HG02588 (cell line): ENCODE measurements around the gene TXNDC5.

Experiments
- ATAC-seq: cut with Tn5 transposase; IDR thresholded peaks from one replicate; pipeline ENCODE4 v1.9.1; 2021; ENCODE audit warnings: mild to moderate bottlenecking, moderate library complexity; ENCODE audit not compliant: unreplicated experiment

TXNDC5 gene

DNA sequence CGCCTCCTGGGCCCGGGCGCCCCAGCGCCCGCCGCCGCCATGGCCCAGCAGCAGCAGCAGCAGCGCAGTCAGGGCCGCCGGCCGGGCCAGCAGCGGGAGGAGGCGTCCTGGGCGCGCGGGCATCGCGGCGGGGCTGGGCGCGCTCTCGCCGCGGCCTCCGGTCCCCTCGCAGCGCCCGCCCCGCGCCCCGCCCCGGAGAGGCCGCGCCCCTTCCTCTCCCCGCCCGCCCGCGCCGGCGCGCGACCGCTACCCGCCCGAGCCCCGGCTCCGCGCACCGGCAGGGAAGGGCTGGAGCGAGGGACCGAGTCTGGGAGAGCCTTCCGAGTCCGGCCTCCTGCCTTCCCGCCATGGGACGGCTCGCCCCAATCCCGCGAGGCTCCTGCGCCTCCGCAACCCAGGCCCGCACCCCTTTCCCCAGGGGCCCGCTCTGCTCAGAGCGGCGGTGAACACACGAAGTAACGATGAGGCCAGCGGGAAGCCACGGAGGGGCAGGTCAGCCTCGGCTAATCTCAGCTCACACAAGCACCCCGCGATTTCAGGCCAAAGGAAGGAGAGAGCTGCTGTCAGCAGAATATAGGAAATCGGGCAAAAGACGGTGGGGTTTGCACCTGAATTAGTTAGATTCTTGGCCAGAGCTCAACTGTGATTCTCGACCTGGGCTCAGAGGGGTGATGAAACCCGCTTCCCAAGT is at the start of gene TXNDC5:
TSS of gene TXNDC5 (minus strand) at position 135 of the 691 bp plus-strand sequence. CDS start at position 123, 12 bp downstream.
- peak; percentile 69 for ATAC-seq

DNA sequence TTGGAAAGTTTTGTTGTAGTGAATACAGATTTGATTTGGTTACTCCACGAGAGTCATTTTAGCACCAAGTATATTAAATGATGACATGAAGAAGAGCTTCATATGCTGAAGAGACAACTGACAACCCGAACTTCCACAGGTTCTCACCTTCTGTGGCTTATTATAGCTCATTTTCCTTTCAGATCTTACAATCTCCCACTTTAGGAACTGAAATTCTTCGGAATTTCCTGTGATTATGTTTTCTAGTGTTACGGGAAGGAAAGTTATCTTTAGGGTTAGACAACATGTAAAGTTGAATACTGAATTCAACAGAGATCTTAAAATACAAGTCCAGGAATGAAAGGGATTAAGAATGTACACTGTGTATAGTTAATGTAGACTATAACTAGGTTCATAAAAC is 49.6 kb upstream of the TXNDC5 start:
- no peak for ATAC-seq

DNA sequence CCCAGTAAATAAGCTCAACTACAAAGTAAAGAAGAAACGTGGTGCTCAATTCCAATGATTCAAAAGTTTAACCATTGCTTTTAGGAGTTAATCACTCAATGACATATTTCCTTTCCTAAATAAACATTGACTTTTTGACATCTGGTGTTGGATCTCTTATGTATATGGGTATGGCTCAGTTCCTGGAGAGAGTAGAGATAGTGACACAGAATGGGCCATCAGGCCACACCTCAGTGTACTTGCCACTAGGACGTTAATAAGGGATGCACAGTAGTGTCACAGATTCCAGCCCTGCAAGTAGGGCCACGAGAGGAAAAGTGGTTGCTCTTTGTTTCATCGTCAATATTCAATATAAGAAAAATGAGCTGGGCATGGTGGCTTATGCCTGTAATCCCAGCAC is 48.9 kb upstream of the TXNDC5 start:
- ATAC-seq = no peak

DNA sequence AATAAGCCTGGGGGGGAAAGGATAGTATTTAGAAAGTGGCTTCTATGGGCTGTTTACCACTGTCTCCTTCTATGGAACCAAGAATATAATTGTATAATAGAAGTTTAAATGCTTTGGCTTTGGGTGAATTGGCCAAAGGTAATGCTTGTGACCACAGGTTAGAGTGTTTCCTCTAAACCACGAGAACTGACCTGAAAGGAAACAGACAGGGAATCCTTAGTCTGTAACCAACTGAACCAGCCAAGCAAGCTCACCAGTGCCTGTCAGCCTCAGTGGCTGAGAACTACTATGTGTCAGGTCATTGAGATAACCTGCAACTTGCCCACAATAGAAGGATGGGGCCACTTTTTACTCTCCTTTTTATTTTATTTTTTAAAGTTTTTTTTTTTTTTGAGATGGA is 47.9 kb upstream of the TXNDC5 start:
- ATAC-seq = no peak

DNA sequence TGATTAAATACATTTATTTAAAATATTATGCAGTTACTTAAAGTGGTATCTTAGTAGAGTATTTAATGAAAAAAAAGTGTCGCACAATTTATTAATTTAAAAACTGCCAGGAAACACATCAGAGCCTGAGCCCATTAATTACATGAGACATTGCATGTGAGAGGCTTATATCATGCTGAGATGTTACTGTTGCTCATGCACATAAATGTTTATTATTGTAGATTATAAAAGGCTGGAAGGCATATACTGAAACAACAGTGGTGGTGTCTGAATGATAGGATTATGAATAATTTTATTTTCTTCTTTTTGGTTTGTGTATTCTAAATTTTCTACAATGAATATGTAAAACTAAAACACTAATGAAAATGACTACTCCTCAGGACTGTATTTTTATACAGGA is 45.7 kb upstream of the TXNDC5 start:
- ATAC-seq = no peak

DNA sequence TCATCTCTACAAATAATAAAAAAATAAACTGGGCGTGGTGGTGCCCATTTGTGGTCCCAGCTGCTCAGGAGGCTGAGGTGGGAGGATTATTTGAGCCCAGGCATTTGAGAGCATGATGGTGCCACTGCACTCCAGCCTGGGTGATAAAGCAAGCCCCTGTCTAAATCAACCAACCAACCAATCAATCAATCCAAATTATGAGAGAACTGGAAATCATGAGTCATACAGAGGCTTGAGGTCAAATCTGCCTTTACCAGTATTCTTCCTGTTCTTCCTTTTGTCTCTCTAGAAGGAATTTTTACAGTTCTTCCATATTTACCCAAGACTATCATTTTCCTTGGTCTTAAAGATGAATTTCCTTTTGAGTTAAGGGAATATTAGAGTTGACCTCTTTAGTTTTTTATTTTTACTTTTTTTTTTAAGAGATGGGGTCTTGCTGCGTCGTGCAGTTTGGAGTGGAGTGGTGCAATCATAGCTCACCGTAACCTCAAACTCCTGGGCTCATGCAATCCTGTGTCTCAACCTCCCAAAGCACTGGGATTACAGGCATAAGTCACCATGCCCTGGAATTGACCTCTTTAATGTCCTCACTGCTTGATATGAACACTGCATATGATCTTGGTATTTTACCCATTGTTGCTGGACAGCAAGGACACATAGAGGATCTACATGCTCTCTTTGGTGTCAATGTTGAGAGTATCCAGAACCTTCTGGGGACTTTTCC is 44.1 kb upstream of the TXNDC5 start:
- no peak for ATAC-seq

DNA sequence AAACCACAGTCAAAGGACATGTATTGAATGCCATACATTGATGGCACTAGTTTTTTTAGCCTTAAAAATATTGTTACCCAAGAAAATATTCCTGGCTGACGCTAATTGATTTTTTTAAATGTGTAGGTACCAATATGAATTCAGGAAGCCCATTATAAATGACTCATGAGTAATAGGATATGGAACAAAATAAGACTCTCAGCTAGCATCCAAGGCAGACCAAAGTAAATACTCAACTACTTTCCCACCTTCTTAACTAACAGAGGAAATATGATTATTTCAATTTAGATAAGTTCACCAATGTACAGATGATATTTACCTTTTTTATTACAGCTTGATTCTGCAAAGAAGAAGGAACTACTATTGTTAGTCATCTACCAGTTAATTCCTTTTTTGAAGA is 43.2 kb upstream of the TXNDC5 start:
- ATAC-seq = no peak

DNA sequence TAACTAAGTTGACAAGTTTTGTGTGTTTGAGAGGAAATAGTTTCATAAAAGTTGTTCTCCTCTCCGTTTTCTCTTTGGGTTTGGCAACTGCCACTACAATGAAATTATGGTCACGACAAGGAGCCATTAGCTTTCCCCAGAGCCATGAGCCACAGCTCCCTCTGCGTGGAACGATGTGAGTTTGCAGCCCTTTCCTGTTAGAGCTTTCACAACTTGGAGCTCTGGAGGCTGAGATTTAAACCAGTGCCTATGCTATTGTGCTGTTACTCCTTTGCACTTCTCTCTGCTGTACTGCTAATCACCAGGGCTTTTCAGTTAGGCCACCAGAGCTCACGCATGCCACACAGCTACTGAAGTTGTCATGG is 29.3 kb upstream of the TXNDC5 start:
- ATAC-seq = no peak

DNA sequence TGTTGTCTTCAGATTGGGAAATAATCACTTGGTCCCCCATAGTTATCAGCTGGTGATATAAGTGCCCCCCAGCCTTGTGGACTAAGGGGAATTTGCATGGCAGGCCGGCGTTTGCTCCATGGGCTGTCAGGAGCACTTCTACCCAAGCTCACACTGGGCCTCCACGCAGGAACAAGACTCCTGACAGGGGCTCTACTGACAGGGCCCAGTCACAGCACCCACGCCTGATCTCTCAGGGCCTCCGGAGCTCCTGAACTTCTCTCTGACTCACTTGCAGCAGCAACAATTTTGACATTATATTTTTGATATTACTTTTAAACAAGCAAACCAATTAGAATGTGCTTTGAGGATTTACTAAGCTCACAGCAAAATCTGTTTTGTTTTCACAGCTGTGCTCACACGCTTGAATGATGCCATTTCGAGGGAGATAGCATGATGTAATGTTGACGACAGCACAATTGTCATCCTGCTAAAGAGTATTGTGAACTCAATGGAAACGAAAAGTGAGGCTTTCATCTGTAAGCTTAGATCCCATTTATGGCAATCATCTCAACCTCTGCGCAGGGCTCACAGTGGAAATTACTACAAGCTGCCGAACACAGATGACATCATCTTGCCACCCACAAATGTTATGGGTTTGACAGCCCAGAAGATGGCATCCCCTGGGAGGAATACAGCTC is 28.7 kb upstream of the TXNDC5 start:
- ATAC-seq = no peak

DNA sequence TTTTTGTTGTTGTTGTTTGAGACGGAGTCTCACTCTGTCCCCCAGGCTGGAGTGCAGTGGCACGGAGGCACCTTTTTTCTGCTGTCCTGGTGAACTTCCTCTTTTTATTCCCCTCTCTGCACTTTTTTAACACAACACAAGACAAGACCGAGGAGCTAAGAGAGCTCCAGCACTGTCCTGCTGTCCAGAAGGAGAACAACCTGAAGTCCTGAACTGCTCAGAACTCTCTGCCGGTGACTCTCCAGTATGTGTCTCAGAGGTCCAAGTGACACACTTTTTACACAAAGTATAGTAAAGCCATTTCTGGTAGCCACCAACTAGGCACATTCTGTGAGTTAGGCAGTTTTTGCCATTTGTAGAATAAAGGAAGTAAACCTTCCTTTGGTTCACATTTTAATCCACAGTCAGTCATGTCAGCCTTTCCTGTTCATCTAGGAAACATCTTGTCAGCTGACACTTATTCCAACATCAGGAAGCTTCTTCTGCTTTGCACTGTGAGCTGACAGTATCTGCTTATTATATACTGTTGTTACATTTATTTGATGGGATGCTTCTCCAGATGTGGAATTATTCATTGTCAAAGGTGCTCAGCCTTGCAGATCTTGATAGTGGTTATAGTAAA is 28.1 kb upstream of the TXNDC5 start:
- no peak for ATAC-seq

DNA sequence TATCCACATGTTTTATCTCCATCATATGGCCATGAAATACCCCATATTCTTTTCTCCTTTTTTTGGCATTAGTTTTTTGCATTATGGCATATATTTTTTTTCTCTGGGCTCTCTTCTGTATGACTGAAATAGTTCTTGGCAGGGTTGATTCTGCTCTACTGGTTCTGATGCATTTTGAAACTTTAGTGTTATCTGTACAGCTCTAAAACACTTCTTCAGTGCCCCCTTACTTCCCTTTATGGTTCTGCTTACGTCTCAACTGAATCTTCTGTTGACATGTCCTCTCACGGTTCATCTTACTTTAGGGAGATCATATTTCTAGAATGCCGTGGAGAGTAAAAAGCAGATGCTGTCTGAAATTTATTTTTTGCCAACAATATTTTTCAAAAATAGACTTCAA is 23.2 kb upstream of the TXNDC5 start:
- peak; percentile 97 for ATAC-seq

DNA sequence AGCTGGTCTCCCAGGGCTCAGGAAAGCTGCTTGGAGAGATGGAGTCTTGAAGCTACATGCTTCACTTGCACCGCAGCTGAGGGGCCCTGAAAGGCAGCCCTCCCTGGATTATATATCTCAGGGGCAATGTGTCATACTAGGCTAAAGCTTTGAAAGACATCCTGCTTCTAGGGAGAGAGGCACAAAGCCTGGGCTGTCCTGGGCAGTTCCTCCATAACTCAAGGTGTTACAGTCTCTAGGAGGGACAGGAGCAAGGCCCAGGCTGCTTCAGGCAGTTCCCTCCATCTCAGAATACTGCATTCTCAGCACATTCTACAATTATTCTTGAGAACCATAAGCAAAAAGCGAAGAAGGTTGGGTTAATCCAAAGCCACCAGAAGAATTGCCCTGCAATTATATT is 22.0 kb upstream of the TXNDC5 start:
- no peak for ATAC-seq

DNA sequence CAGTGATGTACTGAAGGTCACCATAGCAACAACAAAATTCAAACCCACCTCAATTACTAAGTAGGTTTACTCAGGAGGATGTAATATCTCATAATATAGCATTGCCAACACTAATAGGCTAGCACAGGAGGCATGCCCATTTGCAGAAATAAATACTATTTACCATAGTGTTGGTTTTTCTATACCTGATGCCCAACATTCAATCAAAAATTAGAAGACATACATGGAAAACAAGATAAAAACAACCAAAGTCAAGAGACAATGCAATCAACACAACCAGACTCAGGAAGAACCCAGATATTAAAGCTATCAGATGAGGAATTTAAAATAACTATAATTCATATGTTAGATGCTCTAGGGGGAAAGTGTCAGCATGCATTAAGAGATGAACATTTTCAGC is 14.3 kb upstream of the TXNDC5 start:
- ATAC-seq = no peak

DNA sequence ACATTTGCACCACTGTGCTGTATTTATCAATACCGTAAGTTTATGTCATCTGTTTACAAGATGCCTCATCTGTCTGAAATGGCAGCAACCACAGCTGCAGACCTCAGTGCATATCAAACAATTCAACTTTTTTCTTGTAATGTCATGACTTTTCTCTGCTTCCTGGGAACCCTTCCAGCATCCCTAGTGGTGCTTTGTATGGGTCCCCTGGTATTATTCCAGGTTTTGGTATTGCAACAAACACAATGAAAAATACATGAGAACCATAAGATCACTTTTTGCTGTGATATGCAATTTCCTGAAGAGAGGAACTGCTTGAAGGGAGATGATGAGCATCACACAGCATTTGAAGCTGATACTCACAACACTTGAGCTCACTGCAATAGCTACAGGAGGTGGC is 12.0 kb upstream of the TXNDC5 start:
- ATAC-seq = no peak

DNA sequence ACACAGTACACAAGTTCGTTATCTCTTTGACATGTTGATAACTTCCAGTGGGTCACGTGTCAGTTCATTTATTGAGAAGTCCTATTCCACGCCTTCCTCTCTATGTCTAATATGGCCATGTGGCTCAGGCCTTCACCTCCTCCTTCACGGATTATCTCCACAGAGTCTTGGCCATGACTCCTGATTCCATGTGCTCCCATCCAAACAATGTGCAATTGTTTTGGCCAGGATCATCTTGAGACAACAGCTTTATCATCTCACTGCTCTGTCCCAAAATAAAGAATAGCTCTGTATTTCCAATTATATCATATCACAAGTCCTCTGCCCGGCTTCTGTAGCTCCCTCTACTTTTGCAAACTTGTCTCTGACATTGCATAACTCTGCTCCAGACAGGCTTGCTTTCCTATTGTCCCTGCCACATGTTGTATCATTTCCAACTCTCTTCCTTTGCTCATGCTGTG is 11.1 kb upstream of the TXNDC5 start:
- ATAC-seq = no peak

DNA sequence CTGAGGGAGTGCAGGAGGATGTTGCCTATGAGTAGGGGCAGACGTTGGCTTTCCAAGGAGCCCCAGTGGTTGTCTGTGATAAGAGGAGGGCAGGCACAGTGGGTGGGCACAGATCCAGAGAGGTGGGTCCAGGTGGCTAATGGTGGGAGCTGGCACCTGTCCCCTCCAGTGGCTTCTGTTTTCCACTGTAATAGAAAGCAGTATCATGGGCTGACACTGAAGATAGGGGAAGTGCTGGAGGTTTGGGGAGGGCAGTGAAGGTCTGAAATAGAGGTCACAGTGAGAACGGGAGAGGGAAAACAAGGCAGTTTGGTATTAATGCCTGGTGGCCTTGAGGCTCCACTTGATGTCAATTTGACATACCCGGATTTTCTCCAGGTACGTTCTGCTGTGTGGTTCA is 10.5 kb upstream of the TXNDC5 start:
- ATAC-seq = no peak

DNA sequence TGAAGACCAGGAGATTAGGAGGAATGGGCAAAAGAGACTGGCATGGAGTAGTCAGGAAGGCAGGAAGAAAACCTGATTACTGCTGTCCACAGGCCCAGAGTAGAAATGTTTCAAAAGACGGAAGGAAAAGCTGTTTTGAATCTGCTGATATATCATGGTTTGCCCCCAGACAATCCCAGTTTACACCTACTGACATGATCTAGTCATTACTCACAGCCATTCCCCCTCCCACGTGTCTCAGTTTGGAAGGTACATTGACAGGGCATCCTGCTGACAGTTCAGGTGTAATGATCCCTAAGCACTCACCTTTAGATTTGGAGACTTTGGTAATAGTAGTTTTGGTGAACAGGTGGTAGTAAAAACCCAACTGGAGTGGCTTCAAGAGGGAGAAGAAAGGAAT is 9.8 kb upstream of the TXNDC5 start:
- ATAC-seq = no peak

DNA sequence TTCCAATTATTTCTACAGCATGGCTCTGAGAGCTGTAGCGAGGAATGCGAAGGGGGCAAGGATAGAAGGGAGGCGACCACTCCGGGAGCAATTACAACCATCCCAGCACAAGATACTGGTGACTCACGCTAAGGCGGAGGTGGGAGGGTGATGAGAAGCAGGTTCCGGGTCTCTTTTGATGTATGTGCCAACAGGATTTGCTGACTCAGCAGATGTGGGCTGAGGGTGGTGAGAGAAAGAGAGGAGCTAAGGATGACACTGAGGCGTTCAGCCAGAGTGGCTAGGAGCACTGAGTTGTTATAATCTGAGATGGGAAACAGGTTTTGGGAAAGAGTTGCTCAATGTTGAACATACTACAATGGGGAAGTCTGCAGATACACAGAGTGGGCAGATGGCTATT is 9.3 kb upstream of the TXNDC5 start:
- no peak for ATAC-seq

DNA sequence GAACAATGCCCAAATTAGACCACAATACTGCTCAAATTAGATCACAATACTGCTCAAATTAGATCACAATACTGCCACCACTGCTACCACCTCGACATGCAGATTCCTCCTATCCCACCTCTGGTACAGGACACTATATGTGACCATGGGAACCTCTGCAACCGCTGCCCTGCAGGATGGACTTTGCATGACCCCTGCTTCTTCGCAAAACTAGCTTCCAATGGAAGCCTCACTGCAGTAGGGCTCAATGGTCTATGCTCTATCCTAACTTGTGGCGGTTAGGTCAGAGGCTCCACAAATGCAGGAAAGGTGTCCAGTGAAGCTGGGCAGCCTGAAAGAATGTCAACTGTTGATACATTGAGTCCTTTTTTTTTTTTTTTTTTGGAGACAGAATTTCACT is 7.8 kb upstream of the TXNDC5 start:
- no peak for ATAC-seq

DNA sequence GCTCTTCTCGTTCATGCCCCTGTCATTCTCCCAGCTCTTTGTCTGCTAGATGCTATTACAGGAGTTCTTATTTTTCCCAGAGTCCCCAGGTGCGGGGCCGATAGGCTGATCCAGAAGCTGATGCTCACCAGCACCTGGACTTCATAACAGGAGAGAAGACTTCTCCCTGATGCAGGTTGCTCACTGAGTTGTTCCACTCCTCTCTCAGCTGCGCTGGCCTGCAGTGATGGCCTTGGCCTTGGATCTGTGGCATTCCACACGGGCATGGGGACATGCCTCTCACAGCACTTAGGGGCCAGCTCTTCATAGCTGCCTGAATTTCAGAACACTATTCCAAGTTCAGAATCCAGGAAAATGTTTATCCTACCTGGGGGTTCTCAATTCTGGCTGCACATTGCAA is 7.1 kb upstream of the TXNDC5 start:
- no peak for ATAC-seq

DNA sequence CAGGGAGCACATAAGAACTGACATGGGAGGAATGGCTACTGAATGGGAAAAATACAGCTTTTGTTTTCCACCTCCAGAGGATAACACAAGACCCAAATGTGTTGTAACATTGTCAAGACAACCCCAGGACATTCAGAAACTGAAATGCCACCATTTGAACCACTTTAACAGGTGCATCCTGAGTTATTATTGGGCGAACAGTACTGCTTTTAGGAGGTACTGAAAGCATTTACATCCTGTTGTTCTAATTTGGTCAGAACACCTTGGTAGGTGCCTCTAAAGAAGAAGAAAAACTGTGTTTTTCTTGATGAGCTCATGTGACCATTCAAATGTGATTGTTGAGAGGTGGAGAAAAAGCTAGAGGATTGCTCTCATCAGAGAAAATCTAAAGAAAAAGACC is 6.4 kb upstream of the TXNDC5 start:
- ATAC-seq = peak; percentile 83
